Measurements from ENCODE around the gene RIMOC1. TPM values are rescaled to one million over a fixed set of nuclear protein-coding genes. Genes with fewer than 3 reads are reported as not detected.
"Not testable (repeated sequence)": the region's sequence is repeated elsewhere in the genome, so short reads cannot be mapped to it uniquely, and the experiment has no call there.

The RIMOC1 gene
- polyA plus RNA-seq, 4 donors: 28.2 to 35.6 (median 31.1) TPM

DNA sequence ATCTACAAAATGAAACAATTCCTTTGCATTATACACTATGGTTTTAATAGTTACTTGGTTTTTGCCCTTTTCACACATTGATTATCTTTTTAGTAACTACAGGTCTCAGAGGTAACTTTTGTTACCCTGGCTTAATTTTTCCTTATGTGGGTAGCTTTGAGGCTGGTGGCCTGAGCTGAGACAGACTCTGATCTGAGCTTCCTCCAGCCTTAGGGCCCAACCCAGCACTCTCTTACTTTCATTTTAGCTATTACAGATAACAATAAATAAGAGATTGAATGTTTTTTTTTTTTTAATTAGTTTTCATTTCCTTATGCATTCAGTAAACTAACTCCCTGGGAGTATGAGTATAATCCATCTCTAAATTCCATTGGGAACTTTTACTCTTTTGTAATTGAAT lies 18.9 kb upstream of the RIMOC1 start:
- no peak for DNase-seq (ENCODE audit: low read depth in 4 of 4, low spot score in 2 of 4)

DNA sequence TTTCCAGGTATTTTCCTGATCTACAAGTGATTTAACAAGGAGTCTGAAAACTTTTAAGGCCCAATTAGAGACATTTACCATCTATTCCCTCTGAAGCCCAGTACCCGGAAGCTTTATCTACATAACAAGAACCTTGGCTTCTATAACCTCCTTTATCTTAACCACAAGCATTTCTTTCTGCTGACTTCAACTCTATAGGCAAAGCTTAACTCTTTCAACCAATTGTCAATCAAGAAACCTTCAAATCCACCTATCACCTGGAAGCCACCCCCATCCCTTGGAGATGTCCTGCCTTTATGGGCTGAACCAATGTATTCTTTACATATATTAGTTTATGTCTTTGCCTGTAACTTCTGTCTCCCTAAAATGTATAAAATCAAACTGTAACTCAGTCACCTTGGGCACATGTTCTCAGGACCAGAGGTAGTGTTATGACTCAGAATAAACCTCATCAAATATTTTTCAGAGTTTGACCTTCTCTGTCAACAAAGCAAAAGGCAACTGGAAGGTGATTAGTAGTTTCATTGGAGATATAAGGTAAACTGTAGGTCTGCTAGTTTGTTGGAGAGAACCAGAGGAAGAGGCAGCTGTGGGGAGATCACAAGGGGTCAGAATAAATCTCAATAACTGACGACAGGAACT lies 13.0 kb upstream of the RIMOC1 start:
- no peak for DNase-seq (ENCODE audit: low read depth in 4 of 4, low spot score in 2 of 4)

- no peak for DNase-seq (ENCODE audit: low read depth in 4 of 4, low spot score in 2 of 4)
These were observed 12.1 kb upstream of the RIMOC1 start for GRCh38 chr5:41892031-41892430.

DNA sequence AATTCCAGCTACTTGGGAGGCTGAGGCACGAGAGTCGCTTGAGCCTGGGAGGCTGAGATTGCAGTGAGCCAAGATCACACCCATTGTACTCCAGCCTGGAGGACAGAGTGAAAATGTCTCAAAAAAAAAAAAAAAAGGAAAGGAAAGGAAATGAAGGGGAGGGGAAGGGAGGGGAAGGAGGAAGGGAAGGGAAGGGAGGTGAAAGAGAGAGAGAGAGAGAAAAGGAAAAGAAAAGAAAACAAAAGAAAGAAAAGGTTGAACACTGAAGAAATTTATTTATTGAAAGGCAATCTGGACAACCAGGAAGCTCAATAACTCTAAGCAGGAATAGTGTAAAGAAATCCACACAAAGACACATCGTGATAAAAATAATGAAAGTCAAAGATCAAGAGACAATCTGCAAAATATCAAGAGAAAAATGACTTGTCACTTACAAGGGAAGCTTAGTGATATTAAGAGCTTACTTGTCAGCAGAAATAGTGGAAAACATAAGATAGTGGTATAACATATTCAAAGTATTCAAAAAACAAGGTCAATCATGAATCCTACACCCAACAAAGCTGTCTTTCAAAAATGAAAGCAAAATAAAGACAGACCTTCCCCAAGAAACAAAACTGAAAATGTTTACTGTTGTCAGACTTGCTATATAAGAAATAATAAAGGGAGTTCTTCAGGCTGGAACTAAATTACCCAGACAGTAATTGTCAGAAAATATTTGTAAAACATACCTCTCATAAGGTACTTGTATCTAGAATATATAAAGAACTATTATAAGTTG lies 10.9 kb upstream of the RIMOC1 start:
- DNase-seq (ENCODE audit: low read depth in 4 of 4, low spot score in 2 of 4): no peak

GRCh38 chr5:41896230-41896629 lies 7.9 kb upstream of the RIMOC1 start:
- DNase-seq (ENCODE audit: low read depth in 4 of 4, low spot score in 2 of 4): no peak

GRCh38 chr5:41903382-41903891 lies 707 bp upstream of the RIMOC1 start:
- DNase-seq (ENCODE audit: low read depth in 4 of 4, low spot score in 2 of 4): no peak

DNA sequence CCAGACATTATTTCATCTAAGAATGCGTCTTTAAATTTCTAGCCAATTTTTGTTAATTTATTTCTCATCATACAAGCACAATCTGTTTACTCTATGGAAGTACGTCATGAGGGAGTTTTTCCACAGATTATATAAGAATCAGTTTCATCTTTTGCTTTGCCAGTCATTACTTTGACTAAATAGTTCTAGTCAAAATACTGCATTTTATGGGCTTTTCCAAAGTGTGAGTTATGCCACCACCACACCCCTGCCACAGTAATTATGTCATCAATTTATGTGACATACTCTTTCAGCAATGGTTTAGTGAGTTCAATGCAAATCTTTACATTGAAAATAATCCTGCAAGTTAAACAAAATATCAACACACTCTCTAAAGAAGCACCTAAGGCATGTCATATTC lies 2.0 kb downstream of the RIMOC1 start:
- no peak for DNase-seq (ENCODE audit: low read depth in 4 of 4, low spot score in 2 of 4)

DNA sequence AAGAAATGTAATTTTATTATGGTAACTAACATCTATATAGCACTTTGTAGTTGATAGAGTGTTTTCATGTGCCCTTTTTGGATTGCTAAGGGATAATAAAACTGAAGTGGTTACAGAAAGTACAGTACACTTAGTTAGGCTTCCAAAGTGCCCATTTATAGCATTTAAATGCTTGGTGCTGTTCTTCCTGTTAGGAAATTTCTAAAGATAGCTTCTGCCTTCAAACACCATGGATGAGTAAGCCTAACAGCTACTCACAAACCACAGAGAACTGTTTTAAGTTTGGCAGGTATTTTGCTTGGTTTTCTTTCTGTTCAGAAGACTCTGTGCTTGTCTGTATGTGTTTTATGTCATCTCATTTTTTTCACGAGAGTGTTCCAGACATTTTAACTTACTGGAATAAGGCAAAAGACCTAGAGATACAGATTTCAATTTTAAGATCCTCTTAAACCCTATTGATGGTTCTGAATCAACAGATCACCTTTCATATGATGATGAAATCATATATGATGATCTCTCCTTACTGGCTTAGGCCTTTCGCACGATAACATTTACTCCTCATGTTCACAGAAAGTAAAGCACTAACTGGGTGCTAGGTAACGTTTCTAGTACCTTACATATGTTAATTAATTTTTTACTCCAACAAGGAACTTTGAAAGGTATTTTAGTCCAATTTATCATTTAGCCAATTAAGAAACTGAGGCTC lies 4.4 kb downstream of the RIMOC1 start:
- DNase-seq (ENCODE audit: low read depth in 4 of 4, low spot score in 2 of 4): no peak

GRCh38 chr5:41918105-41918504 lies 14.0 kb downstream of the RIMOC1 start:
- no peak for DNase-seq (ENCODE audit: low read depth in 4 of 4, low spot score in 2 of 4)

- DNase-seq (ENCODE audit: low read depth in 4 of 4, low spot score in 2 of 4): no peak
These were observed 17.0 kb downstream of the RIMOC1 start for GRCh38 chr5:41921166-41921565.

GRCh38 chr5:41921874-41922273 lies 17.7 kb downstream of the RIMOC1 start:
- DNase-seq (ENCODE audit: low read depth in 4 of 4, low spot score in 2 of 4): no peak

- no peak for DNase-seq (ENCODE audit: low read depth in 4 of 4, low spot score in 2 of 4)
These were observed 20.4 kb downstream of the RIMOC1 start for GRCh38 chr5:41924526-41924871.

GRCh38 chr5:41924872-41925554 lies 20.9 kb downstream of the RIMOC1 start, which contains the start of gene FBXO4:
Gene FBXO4 (plus strand): TSS chr5:41925281. CDS start chr5:41925310, 29 bp downstream.
- DNase-seq (ENCODE audit: low read depth in 4 of 4, low spot score in 2 of 4): peak; percentile 63 to 74 (median 68)

DNA sequence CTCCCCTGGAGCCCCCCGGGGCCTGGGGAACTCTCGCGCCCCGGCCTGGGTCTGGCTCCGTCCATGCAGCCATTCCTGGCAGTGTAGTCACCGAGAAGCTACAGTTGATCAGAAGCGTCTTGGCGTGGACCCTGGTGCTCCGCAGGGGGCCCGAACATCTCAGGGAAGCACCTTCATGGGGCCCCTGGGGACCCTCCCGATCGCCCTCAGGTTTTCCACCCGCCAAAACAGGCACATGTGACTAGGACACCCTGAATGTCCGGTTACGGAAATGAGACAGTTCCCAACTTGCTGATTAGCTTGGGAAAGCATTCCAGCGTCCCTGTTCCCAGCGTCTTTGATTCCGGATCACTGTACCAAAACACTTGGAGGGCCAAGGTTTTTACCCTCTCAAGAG lies 21.4 kb downstream of the RIMOC1 start:
- DNase-seq (ENCODE audit: low read depth in 4 of 4, low spot score in 2 of 4): peak; percentile 23 to 53 (median 30)

DNA sequence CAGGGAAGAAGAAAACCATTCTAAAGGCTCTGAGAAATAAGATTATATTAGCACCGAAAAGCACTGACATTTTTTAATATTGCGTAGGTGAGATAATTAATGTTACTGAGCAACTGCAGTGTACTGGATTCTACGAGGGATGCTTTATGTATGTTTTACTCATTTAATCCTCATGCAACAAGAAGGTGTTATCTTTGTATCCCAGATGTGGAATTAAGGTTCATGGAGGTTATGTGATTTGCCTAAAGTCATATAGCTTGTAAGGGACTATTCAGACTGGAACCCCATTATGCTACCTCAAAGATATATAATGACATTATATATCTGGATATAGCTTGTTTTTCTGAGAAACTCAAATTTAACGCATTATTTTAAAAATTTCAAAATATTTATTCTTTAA lies 23.5 kb downstream of the RIMOC1 start:
- DNase-seq (ENCODE audit: low read depth in 4 of 4, low spot score in 2 of 4): no peak

DNA sequence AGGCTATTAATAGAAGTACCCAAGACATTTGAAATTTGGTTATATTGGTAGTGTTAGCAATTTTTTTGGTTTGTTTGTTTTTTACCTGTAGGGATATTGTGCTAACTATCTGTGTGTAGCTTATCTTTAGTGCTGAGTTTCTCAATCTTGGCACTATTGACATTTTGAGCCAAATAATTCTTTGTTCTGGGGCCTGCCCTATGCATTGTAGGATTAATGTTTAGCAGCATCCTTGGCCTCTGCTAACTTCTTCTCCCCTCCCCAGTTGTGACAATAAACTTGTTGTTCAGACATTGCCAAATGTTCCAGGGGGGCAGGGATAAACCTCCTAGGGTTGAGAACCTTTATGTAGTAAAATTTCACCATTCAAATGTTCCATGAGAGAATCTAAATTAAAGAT lies 24.9 kb downstream of the RIMOC1 start:
- no peak for DNase-seq (ENCODE audit: low read depth in 4 of 4, low spot score in 2 of 4)

- no peak for DNase-seq (ENCODE audit: low read depth in 4 of 4, low spot score in 2 of 4)
These were observed 28.6 kb downstream of the RIMOC1 start for GRCh38 chr5:41932770-41933169.

DNA sequence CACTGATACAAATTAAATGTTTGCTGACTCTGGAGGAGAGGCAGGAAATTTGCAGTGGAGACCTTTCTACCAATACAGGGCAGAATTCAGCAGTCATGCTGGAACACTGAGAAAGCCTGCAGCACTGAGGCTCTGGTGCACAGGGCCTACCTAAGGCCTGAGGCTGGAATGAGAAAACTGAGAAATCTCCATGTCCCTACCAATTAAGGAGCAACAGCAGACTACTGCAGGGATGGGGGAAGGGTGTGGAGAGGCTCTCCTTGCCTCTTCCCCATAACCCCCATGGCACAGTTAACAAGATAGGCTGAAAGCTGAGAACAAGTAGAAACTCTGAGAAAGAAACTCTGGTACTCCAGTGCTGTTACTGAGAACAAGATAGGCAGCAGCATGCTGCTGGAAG lies 31.4 kb downstream of the RIMOC1 start:
- DNase-seq (ENCODE audit: low read depth in 4 of 4, low spot score in 2 of 4): no peak

- DNase-seq (ENCODE audit: low read depth in 4 of 4, low spot score in 2 of 4): no peak
These were observed 36.5 kb downstream of the RIMOC1 start for GRCh38 chr5:41940641-41941040.

DNA sequence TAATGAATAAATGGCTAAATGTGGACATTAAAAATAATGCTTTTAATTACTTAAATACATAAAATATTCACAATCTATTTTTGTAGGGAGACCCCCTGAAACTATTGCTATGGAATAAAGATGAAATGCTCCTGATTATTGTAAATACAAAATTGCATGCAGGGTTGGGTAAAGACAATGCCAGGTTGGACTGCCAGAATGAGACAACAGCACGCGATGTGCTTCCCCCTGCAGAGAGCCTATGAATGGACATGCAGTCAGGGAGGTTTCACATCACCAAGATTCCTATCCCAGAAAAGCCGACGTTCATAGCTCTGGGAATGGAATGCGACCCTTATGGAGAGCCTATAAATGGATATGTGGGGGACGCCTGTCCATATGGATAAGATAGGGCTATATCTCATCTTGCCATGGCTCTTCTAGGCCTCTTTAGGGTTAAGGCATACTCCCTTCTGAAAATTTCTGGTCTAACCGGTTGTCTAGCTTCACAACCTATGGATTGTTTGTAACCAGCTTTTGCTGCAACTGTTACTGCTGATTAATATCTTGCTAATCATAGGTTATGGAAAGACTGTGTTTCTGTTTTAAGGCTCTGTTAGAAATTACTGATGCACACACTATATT lies 41.3 kb downstream of the RIMOC1 start:
- not testable (repeated sequence) for DNase-seq (ENCODE audit: low read depth in 4 of 4, low spot score in 2 of 4)
